ENCODE measurements around the gene NTN4. TPM values are rescaled to one million over a fixed set of nuclear protein-coding genes. Genes with fewer than 3 reads are reported as not detected.

The NTN4 gene
- total RNA-seq, 4 donors from 2014 or later = 30.8 to 50.6 (median 32.2) TPM

DNA sequence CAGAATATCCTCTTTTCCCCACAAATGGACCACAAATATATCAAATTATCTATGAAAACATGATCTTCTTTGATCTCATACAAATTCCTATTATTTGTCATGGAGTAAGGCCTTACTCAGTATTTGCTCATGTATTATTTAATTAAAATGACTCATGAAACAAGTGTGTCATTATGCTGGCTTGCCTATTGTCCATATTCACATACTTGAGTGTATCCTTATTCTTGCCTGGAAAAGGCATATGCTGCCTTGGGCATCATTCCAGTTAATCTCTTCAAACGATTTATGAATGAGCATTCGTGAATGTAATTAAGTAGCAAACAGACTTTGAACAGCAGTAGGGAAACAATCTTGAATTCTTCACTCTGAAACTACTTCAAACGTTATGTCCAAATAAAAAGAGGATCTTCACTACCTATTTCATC lies 45.6 kb upstream of the NTN4 start:
- Histone ChIP-seq H3K27ac (peak overlapping the region in 1 of 4 donors; percentile 40), H3K36me3 (no peaks in the 10 kb centered on the region), H3K4me3 (no peak overlapping the region), H3K4me1 (peaks cover 0 to 16% (median 0%) of the 10 kb centered on the region in 4 donors), H3K9me3 (no peaks in the 10 kb centered on the region), H3K27me3 (no peaks in the 10 kb centered on the region)
- DNase-seq (ENCODE audit: low spot score in 2 of 2) = no peak
- TF ChIP-seq EP300 (IDR thresholded peaks at IDR 0.05) (no peak), POLR2A (IDR thresholded peaks at IDR 0.05) (no peak)
- TF ChIP-seq, protein P1, sequence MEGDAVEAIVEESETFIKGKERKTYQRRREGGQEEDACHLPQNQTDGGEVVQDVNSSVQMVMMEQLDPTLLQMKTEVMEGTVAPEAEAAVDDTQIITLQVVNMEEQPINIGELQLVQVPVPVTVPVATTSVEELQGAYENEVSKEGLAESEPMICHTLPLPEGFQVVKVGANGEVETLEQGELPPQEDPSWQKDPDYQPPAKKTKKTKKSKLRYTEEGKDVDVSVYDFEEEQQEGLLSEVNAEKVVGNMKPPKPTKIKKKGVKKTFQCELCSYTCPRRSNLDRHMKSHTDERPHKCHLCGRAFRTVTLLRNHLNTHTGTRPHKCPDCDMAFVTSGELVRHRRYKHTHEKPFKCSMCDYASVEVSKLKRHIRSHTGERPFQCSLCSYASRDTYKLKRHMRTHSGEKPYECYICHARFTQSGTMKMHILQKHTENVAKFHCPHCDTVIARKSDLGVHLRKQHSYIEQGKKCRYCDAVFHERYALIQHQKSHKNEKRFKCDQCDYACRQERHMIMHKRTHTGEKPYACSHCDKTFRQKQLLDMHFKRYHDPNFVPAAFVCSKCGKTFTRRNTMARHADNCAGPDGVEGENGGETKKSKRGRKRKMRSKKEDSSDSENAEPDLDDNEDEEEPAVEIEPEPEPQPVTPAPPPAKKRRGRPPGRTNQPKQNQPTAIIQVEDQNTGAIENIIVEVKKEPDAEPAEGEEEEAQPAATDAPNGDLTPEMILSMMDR (IDR thresholded peaks at IDR 0.05) = no peak
- 8 to 9% methylated on average over 3 of the region's 3 CpGs for WGBS, 2 donors

DNA sequence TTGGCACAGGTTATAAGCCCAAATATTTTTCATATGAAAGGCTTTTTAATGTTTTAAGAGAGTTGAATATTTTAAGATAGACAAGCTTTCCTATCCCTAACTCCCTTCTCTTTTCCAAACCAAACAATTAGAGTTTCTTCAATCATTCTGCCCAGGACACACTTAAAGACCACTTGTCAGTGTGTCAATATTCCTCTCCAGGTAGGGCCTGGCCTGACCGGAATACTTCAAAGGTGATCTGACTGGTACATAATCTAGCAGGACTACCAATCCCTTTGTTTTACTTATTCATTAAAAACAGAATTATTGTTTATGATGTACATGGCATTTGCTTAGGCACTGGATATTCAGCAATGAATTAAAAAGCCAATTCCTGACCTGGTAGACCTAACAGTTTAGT lies 44.0 kb upstream of the NTN4 start:
- no peak overlapping the region for H3K27ac ChIP-seq
- no peaks in the 10 kb centered on the region for H3K9me3 ChIP-seq
- 79 to 95% methylated on average over 1 of the region's 1 CpG for WGBS, 2 donors
- H3K4me1 ChIP-seq = peaks cover 0 to 16% (median 0%) of the 10 kb centered on the region in 4 donors
- TF ChIP-seq POLR2A (IDR thresholded peaks at IDR 0.05) (no peak), EP300 (IDR thresholded peaks at IDR 0.05) (no peak)
- TF ChIP-seq, protein P1 (IDR thresholded peaks at IDR 0.05) = no peak
- no peak overlapping the region for H3K4me3 ChIP-seq
- no peaks in the 10 kb centered on the region for H3K27me3 ChIP-seq
- DNase-seq (ENCODE audit: low spot score in 2 of 2) = no peak
- H3K36me3 ChIP-seq = no peaks in the 10 kb centered on the region

DNA sequence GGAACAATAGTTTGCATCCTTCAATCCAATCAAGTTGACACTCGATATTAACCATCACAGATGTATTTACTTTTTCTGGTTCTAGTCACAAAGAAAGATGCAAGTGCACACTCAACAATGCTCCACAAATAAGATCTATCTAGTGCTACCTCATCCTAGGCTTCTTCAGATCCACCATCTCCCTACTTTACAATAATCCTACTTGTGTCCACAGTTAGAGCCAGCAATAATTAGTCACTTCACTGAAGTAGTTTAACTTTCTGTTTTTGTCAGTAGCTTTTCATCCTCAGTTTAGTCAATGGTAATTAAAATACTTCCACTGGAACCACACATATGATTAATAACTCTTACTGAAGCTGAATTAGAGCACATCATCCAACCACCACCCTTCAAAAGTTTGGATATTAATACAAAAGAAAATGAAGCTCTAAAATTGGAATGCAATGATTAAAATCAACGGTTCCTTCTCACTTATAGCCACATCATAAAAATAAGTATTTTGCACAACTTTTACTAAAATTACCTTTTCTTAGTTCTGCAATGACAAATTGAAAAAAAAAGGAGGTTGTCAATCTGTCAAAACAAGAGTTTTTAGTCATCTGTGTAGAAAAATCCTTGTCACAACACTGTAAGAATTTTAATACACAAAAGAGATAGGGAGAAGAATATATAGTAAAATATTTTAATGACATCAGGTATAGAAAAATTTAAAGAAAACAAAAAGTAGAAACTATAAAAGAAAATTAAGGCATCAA lies 39.9 kb upstream of the NTN4 start:
- Histone ChIP-seq H3K9me3 (no peaks in the 10 kb centered on the region), H3K27ac (no peak overlapping the region), H3K4me3 (no peak overlapping the region), H3K36me3 (no peaks in the 10 kb centered on the region), H3K27me3 (no peaks in the 10 kb centered on the region), H3K4me1 (no peaks in the 10 kb centered on the region)
- no peak for DNase-seq (ENCODE audit: low spot score in 2 of 2)
- TF ChIP-seq EP300 (IDR thresholded peaks at IDR 0.05) = no peak
- TF ChIP-seq, protein P1 (IDR thresholded peaks at IDR 0.05) = no peak
- no peak for TF ChIP-seq POLR2A (IDR thresholded peaks at IDR 0.05)
- WGBS, 2 donors = 75 to 78% methylated on average over 2 of the region's 2 CpGs

DNA sequence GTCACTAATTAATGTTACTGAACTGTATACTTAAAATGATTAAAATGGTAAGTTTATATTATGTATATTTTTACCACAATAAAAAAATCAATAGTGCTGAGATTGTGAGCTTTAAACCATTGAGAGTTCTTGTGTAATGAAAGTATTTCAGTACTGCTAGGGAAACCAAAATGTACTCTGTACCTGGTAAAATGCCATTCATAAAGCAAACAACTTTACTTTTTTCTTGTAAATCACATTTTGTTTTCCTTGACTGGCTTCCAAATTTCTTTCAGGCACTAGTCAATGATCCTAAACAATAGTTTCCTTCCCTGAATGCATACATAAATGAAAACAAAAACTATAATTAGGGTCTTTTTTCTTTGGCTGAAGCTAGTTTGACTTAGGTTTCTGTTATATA lies 38.8 kb upstream of the NTN4 start:
- TF ChIP-seq, protein P1 (IDR thresholded peaks at IDR 0.05) = no peak
- TF ChIP-seq EP300 (IDR thresholded peaks at IDR 0.05) (no peak), POLR2A (IDR thresholded peaks at IDR 0.05) (no peak)

DNA sequence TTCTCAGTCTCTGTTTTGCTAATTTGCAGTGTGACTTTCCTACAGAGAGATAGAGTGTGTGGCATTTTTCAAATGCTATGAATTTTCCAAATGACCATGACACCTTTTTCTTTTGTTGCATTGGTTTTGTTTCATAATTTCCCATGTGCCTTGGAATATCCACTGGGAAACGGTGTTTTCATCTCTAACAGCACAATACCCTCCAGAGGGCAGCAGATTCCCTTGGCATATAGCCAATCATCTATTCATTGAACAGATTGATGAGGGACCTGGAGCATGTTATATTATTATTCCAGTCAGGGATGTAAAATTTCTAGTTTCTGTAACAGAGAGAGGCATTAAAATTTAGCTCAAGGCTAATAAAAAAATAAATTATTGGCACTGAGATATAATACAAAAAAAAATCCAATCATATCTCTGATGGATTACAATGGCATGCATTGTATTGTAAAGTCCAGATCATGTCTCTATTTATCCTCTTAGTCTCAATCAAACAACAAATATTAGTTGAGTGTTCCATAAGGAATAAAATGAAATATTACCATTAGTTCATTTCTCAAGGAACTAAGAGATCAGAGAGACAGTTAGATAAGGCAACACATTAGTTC lies 29.6 kb upstream of the NTN4 start:
- H3K4me3 ChIP-seq = no peak overlapping the region

More for the DNA sequence above, 38.8 kb upstream of the NTN4 start:
- Histone ChIP-seq H3K27ac (no peak overlapping the region), H3K36me3 (no peaks in the 10 kb centered on the region), H3K27me3 (no peaks in the 10 kb centered on the region), H3K4me1 (no peaks in the 10 kb centered on the region), H3K9me3 (no peaks in the 10 kb centered on the region), H3K4me3 (no peak overlapping the region)
- DNase-seq (ENCODE audit: low spot score in 2 of 2) = no peak

More for the DNA sequence above, 29.6 kb upstream of the NTN4 start:
- peak in 1 of 2 donors; percentile 67 for DNase-seq (ENCODE audit: low spot score in 2 of 2)
- H3K27me3 ChIP-seq = no peaks in the 10 kb centered on the region
- no peaks in the 10 kb centered on the region for H3K36me3 ChIP-seq
- no peaks in the 10 kb centered on the region for H3K9me3 ChIP-seq
- TF ChIP-seq POLR2A (IDR thresholded peaks at IDR 0.05) (no peak), EP300 (IDR thresholded peaks at IDR 0.05) (peak in 1 of 2 donors; percentile 33)
- TF ChIP-seq, protein P1 (IDR thresholded peaks at IDR 0.05) = peak; percentile 31 to 61 (median 35)
- WGBS, 2 donors = 0% methylated on average over 1 of the region's 1 CpG
- H3K27ac ChIP-seq = no peak overlapping the region
- H3K4me1 ChIP-seq = no peaks in the 10 kb centered on the region
